OCI-LY7 (cell line): ENCODE measurements around the gene ZBTB7A. TPM values are rescaled to one million over a fixed set of nuclear protein-coding genes. Genes with fewer than 3 reads are reported as not detected.

ENCODE experiments used
- BruUV-seq: library from RNA; stranded (reverse); fragments of 400-500 nt; replicated peaks from 2 replicates; lab custom pipeline; 2021; lab: Mats Ljungman, UMichigan
- CTCF ChIA-PET: fragments of 300-600 bp; sonication (Branson Sonifier 250); formaldehyde crosslinking; loops from one replicate; lab custom pipeline; 2022; ENCODE audit warnings: antibody characterized with exemption; ENCODE audit not compliant: unreplicated experiment; lab: Charles Lee
- POLR2A ChIA-PET: fragments of 300-600 bp; sonication (Branson Sonifier 250); formaldehyde crosslinking; loops from one replicate; lab custom pipeline; 2022; ENCODE audit warnings: antibody characterized with exemption; lab: Charles Lee
- DNase-seq: peaks from one replicate; pipeline ENCODE4 v3.0.0-alpha.2; 2015; ENCODE audit warnings: low spot score
- H2AFZ ChIP-seq: fragments of 200-600 bp; sonication (generic), shearing (Covaris generic); 2 replicates; pipeline ENCODE4 v1.6.1; 2014; ENCODE audit warnings: mild to moderate bottlenecking, antibody characterized with exemption, low read length, moderate library complexity
- H3K27ac ChIP-seq: fragments of 200-600 bp; sonication (generic); 2 replicates; pipeline ENCODE4 v1.5.1; 2014; ENCODE audit warnings: mixed run types, low read depth, mild to moderate bottlenecking, moderate library complexity, low read length, inconsistent platforms; ENCODE audit not compliant: poor library complexity, severe bottlenecking
- H3K36me3 ChIP-seq: fragments of 200-600 bp; sonication (generic); 2 replicates; pipeline ENCODE4 v1.6.1; 2014; ENCODE audit warnings: mild to moderate bottlenecking, antibody characterized with exemption, low read length, moderate library complexity, mixed read lengths; ENCODE audit not compliant: insufficient read depth
- H3K4me1 ChIP-seq: fragments of 200-600 bp; sonication (generic); 2 replicates; pipeline ENCODE4 v1.5.1; 2014; ENCODE audit warnings: mild to moderate bottlenecking, low read length; ENCODE audit not compliant: insufficient read depth, poor library complexity, severe bottlenecking
- H3K4me2 ChIP-seq: fragments of 200-600 bp; sonication (generic); 2 replicates; pipeline ENCODE4 v1.6.1; 2014; ENCODE audit warnings: mild to moderate bottlenecking, low read length
- H3K4me3 ChIP-seq: fragments of 200-600 bp; sonication (generic); 2 replicates; pipeline ENCODE4 v1.5.1; 2014; ENCODE audit warnings: mild to moderate bottlenecking, low read depth, low read length; ENCODE audit not compliant: poor library complexity, severe bottlenecking
- H3K79me2 ChIP-seq: fragments of 200-600 bp; sonication (generic); 2 replicates; pipeline ENCODE4 v1.6.1; 2016; ENCODE audit warnings: low read depth, mild to moderate bottlenecking, low read length, moderate library complexity, mixed read lengths; ENCODE audit not compliant: insufficient read depth
- H3K9me2 ChIP-seq: fragments of 200-600 bp; sonication (generic); 2 replicates; pipeline ENCODE4 v1.6.1; 2016; ENCODE audit warnings: mild to moderate bottlenecking, low read length, mixed read lengths; ENCODE audit not compliant: insufficient read depth
- H3K9me3 ChIP-seq: fragments of 200-600 bp; sonication (generic); 2 replicates; pipeline ENCODE4 v1.6.1; 2014; ENCODE audit warnings: mild to moderate bottlenecking, mixed run types, low read length, mixed read lengths
- H4K20me1 ChIP-seq: fragments of 200-600 bp; sonication (generic); 2 replicates; pipeline ENCODE4 v1.6.1; 2014; ENCODE audit warnings: mild to moderate bottlenecking, antibody characterized with exemption, low read length, moderate library complexity, mixed read lengths; ENCODE audit not compliant: insufficient read depth
- CTCF ChIP-seq: fragments of 200-600 bp; sonication (generic); conservative IDR thresholded peaks from 2 replicates; pipeline ENCODE4 v1.5.1; 2014; ENCODE audit warnings: mild to moderate bottlenecking, antibody characterized with exemption, low read length, moderate library complexity, mixed read lengths
- EZH2phosphoT487 ChIP-seq: fragments of 200-600 bp; sonication (generic); IDR thresholded peaks from 2 replicates; pipeline ENCODE4 v1.6.1; 2018; ENCODE audit warnings: low read depth, borderline replicate concordance, mild to moderate bottlenecking, mixed run types, antibody characterized with exemption, low read length, moderate library complexity, mixed read lengths
- intact Hi-C: fragments of 100-400 bp; cut with micrococcal nuclease; formaldehyde crosslinking; loops from one replicate; pipeline ENCODE4 v1.10.0; 2022; ENCODE audit not compliant: unreplicated experiment
- total RNA-seq, 2 experiments: library from RNA; depleted of rRNA in 1 of 2; stranded (reverse); fragments of >200 nt in 1 of 2; shearing (Covaris generic) in 1 of 2; gene quantifications; 2 replicates each; pipeline ENCODE4 v1.2.3, GENCODE V29; 2014 to 2022

ZBTB7A gene
- total RNA-seq, 2 experiments from 2014 or later: 17.2 to 29.3 TPM

DNA sequence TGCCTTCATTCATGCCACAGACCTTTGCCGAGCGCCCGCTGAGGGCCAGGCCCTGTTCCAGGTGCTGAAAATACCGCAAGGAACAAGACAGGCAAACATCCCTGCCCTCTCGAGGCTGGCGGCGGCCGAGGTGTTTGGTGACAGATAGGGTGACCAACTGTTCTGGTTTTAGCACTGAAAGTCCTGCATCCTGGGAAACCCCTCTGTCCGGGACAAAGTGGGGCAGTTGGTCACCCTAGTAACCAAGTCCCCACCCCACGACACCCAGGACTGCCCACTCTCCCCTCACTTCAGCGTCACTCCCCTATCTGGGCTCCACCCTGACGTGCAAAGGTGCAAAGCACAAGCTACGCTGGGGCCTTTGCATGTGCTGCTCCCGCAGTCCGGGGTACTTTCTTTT is 17.3 kb downstream of the ZBTB7A start:
- TF ChIP-seq CTCF (no peak), EZH2phosphoT487 (no peak)
- H3K4me1 ChIP-seq: no peaks in the 10 kb centered on the region
- H3K79me2 ChIP-seq: peaks cover 75% of the 10 kb centered on the region
- no peak overlapping the region for H3K4me3 ChIP-seq
- H3K27ac ChIP-seq: no peak overlapping the region
- ChIA-PET CTCF (no interaction called here), POLR2A (interaction anchor here (0.7 kb wide), 1 partner anchor 112 kb away, joined by 3 read pairs; no protein-coding TSS in a partner anchor)
- H2AFZ ChIP-seq: no peak overlapping the region
- H4K20me1 ChIP-seq: no peaks in the 10 kb centered on the region; the same call in 1 of the 2 replicates
- H3K4me2 ChIP-seq: no peak overlapping the region
- intact Hi-C loops: no loop called here
- H3K9me2 ChIP-seq: no peaks in the 10 kb centered on the region
- BruUV-seq: no TSS peak
- H3K36me3 ChIP-seq: peaks cover 92% of the 10 kb centered on the region
- DNase-seq: no peak
- no peaks in the 10 kb centered on the region for H3K9me3 ChIP-seq

DNA sequence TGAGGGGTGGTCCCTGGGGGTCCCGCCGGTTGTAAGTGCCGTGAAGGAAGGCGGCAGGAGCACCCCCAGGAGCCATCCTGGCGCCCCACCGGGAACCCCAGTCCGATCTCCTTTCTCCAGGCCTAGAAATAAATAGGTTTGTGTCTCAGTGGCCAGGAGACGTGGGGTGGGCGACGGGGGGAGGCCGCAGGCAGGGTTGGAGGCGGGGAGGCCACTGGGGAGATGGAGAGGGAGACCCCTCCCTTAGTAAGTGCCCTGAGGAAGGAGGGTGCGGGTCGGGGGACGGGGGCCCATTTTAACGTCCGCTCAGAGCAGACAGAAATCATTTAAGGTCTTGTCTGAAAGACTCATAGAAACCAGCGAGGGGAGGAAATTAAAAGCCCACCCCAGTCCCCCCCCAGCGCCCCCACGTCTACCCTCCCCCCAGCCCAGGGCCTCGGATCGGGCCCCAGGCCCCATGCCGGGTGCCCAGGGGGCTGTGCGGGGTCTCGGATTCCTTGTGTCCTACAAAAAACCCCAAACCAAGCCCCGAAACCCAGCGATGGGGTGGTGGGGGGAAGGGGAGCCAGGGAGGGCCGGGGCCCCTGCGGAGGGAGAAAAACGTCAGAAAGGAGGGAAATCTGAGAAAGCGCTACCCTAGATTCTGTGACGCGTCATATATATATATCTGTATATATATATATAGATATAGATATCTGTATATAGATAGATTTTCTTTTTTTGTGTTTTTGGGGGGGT is 19.6 kb downstream of the ZBTB7A start:
- Histone ChIP-seq H3K4me3 (no peak overlapping the region), H3K36me3 (peaks cover 84% of the 10 kb centered on the region), H2AFZ (no peak overlapping the region), H3K27ac (no peak overlapping the region), H4K20me1 (no peaks in the 10 kb centered on the region; the same call in 1 of the 2 replicates), H3K4me1 (no peaks in the 10 kb centered on the region), H3K9me2 (no peaks in the 10 kb centered on the region), H3K4me2 (no peak overlapping the region), H3K9me3 (no peaks in the 10 kb centered on the region), H3K79me2 (peaks cover 63% of the 10 kb centered on the region)
- intact Hi-C loops: no loop called here
- CTCF ChIA-PET: no interaction called here
- TF ChIP-seq CTCF: no peak
- no peak for TF ChIP-seq EZH2phosphoT487
- BruUV-seq: no TSS peak
- POLR2A ChIA-PET: no interaction called here
- no peak for DNase-seq

DNA sequence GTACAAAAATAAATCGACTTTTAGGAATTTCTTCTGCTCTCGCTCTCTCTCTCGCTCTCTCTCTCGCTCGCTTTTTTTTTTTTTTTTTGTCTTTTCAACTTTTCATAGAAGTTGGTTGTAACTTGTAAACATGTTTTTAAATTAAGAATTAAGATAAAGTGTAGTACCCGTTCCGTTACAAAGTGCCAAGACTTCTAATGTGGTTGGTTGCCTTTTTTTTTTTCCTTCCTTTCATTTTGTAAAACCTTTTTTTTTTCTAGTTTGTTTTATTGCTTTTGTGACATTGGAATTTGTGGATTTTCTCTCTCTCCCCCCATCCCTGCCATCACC is 20.4 kb downstream of the ZBTB7A start:
- no peaks in the 10 kb centered on the region for H3K9me3 ChIP-seq
- H3K79me2 ChIP-seq: peaks cover 55% of the 10 kb centered on the region
- CTCF ChIA-PET: no interaction called here
- no peak overlapping the region for H3K4me2 ChIP-seq
- no peaks in the 10 kb centered on the region for H3K9me2 ChIP-seq
- no peaks in the 10 kb centered on the region; the same call in 1 of the 2 replicates for H4K20me1 ChIP-seq
- no peak overlapping the region for H3K4me3 ChIP-seq
- intact Hi-C loops: no loop called here
- TF ChIP-seq EZH2phosphoT487 (no peak), CTCF (no peak)
- H3K27ac ChIP-seq: no peak overlapping the region
- POLR2A ChIA-PET: no interaction called here
- no peak overlapping the region for H2AFZ ChIP-seq
- no peaks in the 10 kb centered on the region for H3K4me1 ChIP-seq
- peaks cover 84% of the 10 kb centered on the region for H3K36me3 ChIP-seq
- DNase-seq: no peak
- BruUV-seq: TSS peak; percentile 62
